Stimulated activated CD8-positive, alpha-beta memory T cell treated with anti-CD3 and anti-CD28 coated beads, Interleukin-15, amount 100 ng/mL, for 24 hours (primary cell): ENCODE data around the gene MAU2.
A peak's percentile ranks its signal among the peaks of the same experiment; 100 is the strongest.
"Not testable (repeated sequence)": the region's sequence is repeated elsewhere in the genome, so short reads cannot be mapped to it uniquely, and the experiment has no call there.

ENCODE experiments used
- DNase-seq: peaks from one replicate; pipeline ENCODE4 v3.0.0-alpha.2; 2020; ENCODE audit warnings: low read depth

Gene MAU2

GRCh38 chr19:19348266-19348665 is 27.6 kb downstream of the MAU2 start:
- DNase-seq, result no peak

DNA sequence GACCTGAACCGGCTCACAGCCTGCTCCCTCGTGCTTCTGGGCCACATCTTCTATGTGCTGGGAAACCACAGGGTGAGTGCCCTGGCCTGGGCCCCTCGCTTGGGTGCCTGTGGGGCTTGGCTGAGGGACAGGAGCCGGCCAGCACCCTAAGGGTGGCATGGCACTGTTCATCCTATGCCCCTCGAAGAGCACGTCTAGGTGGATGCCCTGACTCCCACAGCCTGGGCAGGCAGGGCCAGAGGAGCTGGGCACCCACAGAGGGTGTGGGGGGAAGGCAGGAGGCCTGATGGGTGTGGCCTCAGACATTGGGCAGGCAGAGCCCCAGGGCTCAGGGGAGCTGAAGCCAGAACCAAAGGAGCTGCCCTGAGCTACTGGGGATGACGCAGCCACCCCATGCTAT is 28.7 kb downstream of the MAU2 start:
- DNase-seq, result no peak

DNA sequence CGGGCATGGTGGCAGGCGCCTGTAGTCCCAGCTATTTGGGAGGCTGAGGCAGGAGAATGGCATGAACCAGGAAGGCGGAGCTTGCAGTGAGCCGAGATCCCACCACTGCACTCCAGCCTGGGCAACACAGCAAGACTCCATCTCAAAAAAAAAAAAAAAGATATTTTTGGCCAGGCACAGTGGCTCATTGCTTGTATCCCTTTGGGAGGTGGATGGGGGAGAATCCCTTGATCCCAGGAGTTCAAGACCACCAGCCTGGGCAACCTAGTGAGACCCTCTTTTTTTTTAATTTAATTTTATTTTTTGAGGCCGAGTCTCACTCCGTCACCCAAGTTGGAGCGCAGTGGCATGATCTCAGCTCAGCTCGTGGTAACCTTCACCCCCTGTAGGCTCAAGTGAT is 30.1 kb downstream of the MAU2 start:
- DNase-seq, result not testable (repeated sequence)

GRCh38 chr19:19352823-19353222 is 32.2 kb downstream of the MAU2 start:
- DNase-seq, result no peak

DNA sequence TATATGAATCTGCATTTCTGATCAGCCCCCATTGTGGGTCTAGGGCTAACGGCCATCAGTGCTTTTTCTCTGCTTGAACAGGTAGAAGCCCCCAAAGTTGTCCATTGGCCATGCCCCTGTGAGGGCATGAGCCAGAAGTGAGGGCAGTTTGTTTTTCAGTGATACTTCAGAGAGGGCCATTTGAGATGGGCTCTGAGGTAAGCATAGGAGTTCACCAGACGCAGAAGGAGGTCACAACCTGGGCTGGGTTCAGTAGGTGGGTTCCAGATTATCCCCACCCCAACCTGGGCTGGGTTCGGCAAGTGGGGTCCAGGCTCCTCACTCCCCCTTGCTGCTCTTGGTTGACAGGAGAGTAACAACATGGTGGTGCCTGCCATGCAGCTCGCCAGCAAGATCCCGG is 33.4 kb downstream of the MAU2 start:
- no peak for DNase-seq

DNA sequence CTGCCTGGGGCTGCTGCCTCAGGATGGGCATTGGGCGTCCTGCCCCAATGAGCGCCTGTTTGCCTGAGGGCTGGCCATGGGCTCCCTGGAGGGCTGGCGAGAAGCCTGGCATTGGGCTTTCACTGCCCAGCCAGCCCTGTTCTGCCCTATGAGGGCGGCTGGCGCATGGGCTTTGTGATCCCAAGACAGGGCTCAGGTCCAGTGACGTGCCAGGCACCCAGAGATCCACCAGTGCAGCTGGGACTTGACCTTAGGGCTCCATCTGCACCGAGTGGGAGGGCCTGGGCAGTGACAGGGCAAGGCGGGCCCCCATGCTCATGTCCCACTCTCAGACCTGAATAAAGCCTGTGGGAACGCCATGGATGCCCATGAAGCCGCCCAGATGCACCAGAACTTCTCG is 34.3 kb downstream of the MAU2 start:
- DNase-seq, result no peak

GRCh38 chr19:19355606-19356139 is 35.0 kb downstream of the MAU2 start:
- DNase-seq, result no peak

- no peak for DNase-seq
Observed at GRCh38 chr19:19356500-19356899, 35.9 kb downstream of the MAU2 start.

DNA sequence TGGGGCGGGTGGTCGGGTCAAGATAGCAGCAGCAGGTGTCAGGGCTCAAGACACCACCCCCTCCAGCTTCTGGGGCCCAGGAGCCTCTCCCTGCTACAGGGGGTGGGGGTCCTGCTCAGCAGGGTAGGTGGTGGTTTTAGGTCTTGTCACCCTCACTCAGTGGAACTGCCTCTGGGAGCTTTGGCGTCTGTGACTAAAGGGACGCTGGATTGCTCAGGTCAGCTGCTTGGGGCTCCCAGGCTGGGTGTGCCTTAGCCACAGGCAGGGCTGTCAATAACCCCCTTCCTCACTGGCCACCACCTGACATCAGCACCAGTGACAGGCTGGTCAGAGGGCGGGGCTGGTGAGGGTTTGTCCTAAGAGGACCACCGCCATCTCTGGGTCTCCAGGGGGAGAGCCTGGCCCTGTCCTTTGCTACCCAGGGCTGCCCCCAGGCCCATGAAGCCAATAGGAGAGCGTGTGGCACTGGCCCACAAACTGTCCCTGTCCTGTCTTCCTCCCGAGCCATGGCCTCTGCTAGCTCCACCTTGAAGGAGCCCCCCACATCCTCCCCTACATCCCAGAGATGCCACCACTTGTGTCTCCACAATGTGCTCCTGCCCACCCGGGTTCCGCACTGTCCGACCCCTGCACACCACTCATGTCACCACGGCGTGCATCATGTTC is 36.4 kb downstream of the MAU2 start:
- DNase-seq, result no peak

DNA sequence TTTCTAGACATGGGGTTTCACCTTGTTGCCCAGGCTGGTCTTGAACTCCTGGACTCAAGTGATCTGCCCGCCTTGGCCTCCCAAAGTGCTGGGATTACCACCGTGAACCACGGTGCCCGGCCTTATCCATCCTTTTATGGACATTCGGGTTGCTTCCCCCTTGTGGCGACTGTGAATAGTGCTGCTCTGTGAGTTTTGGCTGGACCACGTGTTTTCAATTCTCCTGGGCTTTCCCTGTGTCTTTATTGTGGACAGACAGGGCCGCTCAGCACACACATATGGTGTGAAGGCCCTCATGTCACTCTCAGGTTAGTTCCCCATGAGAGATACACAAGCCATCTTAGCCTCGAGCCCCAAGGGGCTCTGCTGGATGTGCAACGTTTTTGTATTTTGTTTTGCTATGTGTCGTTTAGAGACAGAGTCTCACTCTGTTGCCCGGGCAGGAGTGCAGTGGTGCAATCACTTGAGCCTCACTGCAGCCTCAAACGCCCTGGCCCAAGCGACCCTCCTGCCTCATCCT is 40.5 kb downstream of the MAU2 start:
- DNase-seq, result no peak

DNA sequence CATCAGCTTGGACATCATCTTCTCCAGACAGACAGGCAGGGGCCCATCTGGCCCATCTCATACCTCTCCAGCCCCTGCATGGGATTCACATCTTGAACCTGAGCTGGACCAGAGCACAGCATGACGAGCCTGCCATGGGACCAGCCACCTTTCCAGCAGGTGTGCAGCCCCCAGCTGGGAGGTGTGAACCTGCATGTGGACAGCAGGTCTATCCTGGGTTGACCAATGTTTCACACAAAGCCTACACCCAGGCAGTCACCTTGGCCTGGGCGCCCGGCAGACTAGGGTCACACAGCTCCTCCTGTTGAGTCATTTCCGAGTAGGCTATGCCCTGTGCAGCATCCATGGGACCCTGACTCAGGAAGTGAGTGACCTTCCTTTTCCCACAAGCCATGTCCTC is 41.4 kb downstream of the MAU2 start:
- no peak for DNase-seq

DNA sequence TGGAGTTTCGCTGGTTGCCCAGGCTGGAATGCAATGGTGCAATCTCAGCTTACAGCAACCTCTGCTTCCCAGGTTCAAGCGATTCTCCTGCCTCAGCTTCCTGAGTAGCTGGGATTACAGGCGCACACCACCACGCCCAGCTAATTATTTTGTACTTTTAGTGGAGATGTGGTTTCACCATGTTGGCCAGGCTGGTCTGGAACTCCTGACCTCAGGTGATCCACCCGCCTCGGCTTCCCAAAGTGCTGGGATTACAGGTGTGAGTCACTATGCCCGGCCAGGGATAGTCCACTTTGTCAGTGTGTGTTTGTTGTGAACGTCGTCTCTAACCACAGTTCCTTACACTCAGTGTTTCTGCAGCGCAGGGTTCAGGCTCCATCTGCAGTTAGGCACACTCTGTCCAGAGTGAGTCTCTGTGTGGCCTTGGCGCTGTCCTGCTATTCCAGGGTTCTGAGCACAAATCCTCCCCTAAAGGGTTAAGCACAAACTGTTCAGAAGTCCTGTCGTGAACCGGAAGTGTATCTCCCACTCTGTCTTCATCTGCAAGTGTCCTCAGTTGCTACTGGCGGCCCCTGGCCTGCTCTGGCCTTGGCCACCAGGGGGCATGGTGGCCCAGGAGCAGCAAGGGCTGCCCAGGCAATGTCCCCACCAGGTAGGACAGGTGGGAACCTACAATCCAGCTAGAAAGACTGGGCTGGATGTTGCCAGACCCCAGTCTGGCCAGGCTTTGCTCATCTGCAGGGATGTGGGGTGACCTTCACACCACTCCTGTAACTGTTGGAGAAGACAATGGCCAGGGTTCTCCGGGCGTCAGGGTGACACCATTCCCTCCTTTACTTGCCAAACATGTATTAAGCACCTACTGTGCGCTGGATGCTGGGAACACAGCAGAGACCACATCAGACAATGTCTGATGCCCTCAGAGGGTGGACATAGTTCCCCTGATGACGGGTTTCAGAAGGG is 46.1 kb downstream of the MAU2 start:
- DNase-seq, result peak; percentile 40

GRCh38 chr19:19368087-19368486 is 47.5 kb downstream of the MAU2 start:
- DNase-seq, result no peak

DNA sequence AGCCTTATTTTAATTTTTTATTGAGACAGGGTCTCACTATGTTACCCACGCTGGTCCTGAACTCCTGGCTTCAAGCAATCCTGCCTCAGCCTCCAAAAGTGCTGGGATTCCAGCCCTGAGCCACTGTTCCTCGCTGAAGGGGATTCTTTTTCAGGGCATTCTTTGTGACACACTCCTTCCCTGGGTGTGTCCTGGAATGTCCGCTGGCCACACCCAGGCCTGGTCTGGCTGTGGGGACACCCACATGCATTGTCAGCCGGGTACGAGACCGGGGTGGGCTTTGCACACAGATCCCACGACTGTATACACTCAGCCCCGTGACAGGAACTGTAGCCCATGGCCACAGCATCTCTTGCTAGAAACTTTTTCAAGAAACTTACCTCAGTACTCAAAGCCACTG is 50.4 kb downstream of the MAU2 start:
- no peak for DNase-seq

DNA sequence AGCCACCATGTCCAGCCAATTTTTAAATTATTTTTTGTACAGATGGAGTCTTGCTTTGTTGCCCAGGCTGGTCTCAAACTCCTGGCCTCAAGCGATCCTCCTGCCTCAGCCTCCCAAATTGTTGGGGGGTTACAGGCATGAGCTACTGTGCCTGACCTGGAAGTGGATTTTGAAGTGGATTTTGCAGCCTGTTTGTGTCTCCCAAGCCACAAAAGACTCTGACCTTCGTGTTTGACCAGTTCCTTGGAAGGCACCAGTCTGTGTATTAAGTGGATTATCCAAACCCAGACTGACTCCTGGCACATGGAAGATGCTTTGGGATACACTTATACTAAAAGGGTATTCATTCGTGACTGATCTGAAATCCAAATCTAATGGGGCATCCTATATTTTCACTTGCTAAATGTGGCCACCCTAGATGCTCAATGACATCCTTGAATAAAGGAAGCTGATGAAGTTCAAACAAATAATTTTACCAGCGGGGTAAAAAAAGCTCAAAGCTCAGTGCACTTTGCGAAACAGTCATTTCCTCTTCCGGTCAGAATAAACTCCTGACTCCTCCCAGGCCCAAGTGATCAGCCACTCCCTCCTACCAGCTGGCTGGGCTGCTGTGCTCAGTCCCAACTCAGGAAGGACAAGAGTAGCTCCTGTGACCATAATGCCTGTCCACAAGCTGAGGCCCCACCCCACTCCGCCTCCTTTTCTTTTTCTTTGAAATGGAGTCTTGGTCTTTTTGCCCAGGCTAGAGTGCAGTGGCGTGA is 52.2 kb downstream of the MAU2 start:
- DNase-seq, result no peak

GRCh38 chr19:19379527-19379926 is 58.9 kb downstream of the MAU2 start:
- no peak for DNase-seq

- DNase-seq, result not testable (repeated sequence)
Observed at GRCh38 chr19:19380316-19380715, 59.7 kb downstream of the MAU2 start.

DNA sequence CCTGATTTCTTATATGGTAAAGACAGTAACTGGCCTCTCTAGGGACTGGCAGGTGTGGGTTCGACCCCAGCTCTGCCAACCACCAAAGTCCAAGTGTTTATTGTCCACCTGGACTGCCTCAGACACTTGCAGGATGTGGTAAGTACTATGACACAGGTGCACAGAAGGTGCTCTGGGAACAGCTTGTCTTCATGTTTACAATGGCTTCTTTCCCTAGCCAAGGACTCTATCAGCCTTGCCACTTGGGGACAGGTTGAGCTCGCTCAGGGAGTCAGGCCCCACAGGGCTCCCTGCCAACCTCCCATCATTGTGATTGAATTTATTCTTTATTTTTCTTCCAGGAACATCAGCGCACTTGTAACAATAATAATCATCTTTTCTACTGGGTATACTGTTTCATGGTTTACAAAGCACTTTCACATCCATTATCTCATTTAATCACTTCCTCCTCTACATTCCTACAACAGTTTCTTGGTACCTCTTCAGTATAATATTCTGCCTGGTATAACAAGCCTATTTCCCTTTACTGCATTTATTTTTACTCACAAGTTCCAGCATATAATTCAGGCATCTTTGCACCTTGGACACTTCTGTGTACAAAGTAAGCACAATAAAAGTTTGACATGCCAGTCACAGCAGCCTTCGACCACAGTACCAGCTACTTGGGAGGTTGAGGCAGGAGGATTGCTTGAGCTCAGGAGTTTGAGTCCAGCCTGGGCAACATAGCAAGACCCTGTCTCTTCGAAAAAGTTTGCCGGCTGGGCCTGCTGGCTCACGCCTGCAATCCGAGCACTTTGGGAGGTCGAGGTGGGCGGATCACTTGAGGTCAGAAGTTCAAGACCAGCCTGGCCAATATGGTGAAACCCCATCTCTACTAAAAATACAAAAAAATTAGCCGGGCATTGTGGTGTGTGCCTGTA is 60.6 kb downstream of the MAU2 start:
- DNase-seq, result no peak

GRCh38 chr19:19382118-19382517 is 61.5 kb downstream of the MAU2 start:
- no peak for DNase-seq

- DNase-seq, result no peak
Observed at GRCh38 chr19:19384486-19384885, 63.9 kb downstream of the MAU2 start.
